Measurements from ENCODE around the gene CELF2.

GRCh38 chr10:10986606-10987005 is 31.1 kb upstream of the CELF2 start:
- TF ChIP-seq CTCF (IDR thresholded peaks at IDR 0.05): no peak
- TF ChIP-seq POLR2A (IDR thresholded peaks at IDR 0.05): no peak

Data from body of pancreas (tissue), 4 donors.